Measurements from ENCODE around the gene AOC2. TPM values are rescaled to one million over a fixed set of nuclear protein-coding genes. Genes with fewer than 3 reads are reported as not detected.

The AOC2 gene
- total and polyA plus RNA-seq, 2 of the 13 experiments (the other 11 are each of a cell fraction or from before 2014, with no cell fraction given): 1.2 to 3.3 TPM

DNA sequence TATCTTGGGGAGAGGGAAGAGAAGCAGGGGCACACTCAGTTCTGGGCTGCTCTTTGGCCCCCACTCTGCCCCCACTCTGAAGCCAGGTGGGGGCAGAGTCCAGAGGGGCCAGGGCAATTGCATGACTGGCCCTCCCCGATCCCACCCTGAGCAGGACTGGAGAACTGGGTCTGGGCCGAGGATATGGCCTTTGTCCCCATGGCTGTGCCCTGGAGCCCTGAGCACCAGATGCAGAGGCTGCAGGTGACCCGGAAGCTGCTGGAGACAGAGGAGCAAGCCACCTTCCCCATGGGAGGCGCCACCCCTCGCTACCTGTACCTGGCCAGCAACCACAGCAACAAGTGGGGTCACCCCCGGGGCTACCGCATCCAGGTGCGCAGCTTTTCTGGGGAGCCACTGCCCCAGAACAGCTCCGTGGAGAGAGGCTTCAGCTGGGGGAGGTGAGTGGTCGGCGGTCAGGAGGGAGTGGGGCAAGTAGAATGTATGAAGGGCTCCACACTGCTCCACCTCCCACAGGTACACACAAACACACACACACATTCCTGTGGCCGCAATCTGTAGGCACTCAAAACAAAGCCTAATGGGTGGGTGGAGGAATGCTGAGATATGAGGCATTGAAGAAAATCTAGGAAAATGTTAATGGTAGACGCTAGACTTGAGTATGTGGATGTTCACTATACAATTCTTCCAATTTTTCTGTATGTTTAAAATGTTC lies 28.0 kb downstream of the AOC2 start (continued):
- peak; percentile 67 for TF ChIP-seq NRL (CRISPR knock-in tag; IDR thresholded peaks at IDR 0.05; ENCODE audit: borderline replicate concordance)
- no peak for TF ChIP-seq YY1 (IDR thresholded peaks at IDR 0.05; ENCODE audit: insufficient read depth, insufficient replicate concordance, low read depth, low read length)
- no peak for TF ChIP-seq HNRNPK (IDR thresholded peaks at IDR 0.05; ENCODE audit: low read depth, low read length, poor library complexity, severe bottlenecking)
- TF ChIP-seq PHF21A (CRISPR knock-in tag; IDR thresholded peaks at IDR 0.05): no peak
- peak; percentile 77 for TF ChIP-seq ZNF891 (CRISPR knock-in tag; IDR thresholded peaks at IDR 0.05)
- TF ChIP-seq ZNF138 (CRISPR knock-in tag; IDR thresholded peaks at IDR 0.05; ENCODE audit: low read depth): no peak
- TF ChIP-seq, protein P1, sequence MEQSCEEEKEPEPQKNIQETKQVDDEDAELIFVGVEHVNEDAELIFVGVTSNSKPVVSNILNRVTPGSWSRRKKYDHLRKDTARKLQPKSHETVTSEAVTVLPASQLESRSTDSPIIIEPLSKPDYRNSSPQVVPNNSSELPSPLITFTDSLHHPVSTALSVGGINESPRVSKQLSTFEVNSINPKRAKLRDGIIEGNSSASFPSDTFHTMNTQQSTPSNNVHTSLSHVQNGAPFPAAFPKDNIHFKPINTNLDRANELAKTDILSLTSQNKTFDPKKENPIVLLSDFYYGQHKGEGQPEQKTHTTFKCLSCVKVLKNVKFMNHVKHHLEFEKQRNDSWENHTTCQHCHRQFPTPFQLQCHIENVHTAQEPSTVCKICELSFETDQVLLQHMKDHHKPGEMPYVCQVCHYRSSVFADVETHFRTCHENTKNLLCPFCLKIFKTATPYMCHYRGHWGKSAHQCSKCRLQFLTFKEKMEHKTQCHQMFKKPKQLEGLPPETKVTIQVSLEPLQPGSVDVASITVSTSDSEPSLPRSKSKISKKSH (CRISPR knock-in tag; IDR thresholded peaks at IDR 0.05; ENCODE audit: borderline replicate concordance): 0 out of 2 replicates have a peak, but pooled peaks have one; percentile 74
- TF ChIP-seq NFRKB (IDR thresholded peaks at IDR 0.05): no peak
- TF ChIP-seq ZNF768 (CRISPR knock-in tag; IDR thresholded peaks at IDR 0.05): no peak; the same call in 1 of the 2 replicates
- TF ChIP-seq MATR3 (CRISPR knock-in tag; IDR thresholded peaks at IDR 0.05): no peak
- TF ChIP-seq ZNF562 (CRISPR knock-in tag; IDR thresholded peaks at IDR 0.05; ENCODE audit: borderline replicate concordance): no peak
- TF ChIP-seq MED1 (CRISPR knock-in tag; IDR thresholded peaks at IDR 0.05): no peak
- TF ChIP-seq ZNF24 (IDR thresholded peaks at IDR 0.05): no peak
- TF ChIP-seq ETV6 (CRISPR knock-in tag; conservative IDR thresholded peaks at IDR 0.05): no peak
- TF ChIP-seq CBX2 (IDR thresholded peaks at IDR 0.05; ENCODE audit: low read depth, low read length): no peak
- TF ChIP-seq CBX2 (CRISPR knock-in tag; IDR thresholded peaks at IDR 0.05; ENCODE audit: low read depth): no peak
- no peak for TF ChIP-seq DNMT3B (CRISPR knock-in tag; conservative IDR thresholded peaks at IDR 0.05)
- no peak for TF ChIP-seq REPIN1 (CRISPR knock-in tag; IDR thresholded peaks at IDR 0.05; ENCODE audit: borderline replicate concordance, low read depth)
- TF ChIP-seq ZNF724P (CRISPR knock-in tag; IDR thresholded peaks at IDR 0.05; ENCODE audit: borderline replicate concordance): no peak
- TF ChIP-seq, protein P2, sequence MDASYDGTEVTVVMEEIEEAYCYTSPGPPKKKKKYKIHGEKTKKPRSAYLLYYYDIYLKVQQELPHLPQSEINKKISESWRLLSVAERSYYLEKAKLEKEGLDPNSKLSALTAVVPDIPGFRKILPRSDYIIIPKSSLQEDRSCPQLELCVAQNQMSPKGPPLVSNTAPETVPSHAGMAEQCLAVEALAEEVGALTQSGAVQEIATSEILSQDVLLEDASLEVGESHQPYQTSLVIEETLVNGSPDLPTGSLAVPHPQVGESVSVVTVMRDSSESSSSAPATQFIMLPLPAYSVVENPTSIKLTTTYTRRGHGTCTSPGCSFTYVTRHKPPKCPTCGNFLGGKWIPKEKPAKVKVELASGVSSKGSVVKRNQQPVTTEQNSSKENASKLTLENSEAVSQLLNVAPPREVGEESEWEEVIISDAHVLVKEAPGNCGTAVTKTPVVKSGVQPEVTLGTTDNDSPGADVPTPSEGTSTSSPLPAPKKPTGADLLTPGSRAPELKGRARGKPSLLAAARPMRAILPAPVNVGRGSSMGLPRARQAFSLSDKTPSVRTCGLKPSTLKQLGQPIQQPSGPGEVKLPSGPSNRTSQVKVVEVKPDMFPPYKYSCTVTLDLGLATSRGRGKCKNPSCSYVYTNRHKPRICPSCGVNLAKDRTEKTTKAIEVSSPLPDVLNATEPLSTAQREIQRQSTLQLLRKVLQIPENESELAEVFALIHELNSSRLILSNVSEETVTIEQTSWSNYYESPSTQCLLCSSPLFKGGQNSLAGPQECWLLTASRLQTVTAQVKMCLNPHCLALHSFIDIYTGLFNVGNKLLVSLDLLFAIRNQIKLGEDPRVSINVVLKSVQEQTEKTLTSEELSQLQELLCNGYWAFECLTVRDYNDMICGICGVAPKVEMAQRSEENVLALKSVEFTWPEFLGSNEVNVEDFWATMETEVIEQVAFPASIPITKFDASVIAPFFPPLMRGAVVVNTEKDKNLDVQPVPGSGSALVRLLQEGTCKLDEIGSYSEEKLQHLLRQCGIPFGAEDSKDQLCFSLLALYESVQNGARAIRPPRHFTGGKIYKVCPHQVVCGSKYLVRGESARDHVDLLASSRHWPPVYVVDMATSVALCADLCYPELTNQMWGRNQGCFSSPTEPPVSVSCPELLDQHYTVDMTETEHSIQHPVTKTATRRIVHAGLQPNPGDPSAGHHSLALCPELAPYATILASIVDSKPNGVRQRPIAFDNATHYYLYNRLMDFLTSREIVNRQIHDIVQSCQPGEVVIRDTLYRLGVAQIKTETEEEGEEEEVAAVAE (CRISPR knock-in tag; IDR thresholded peaks at IDR 0.05; ENCODE audit: borderline replicate concordance): no peak
- TF ChIP-seq, protein P3, sequence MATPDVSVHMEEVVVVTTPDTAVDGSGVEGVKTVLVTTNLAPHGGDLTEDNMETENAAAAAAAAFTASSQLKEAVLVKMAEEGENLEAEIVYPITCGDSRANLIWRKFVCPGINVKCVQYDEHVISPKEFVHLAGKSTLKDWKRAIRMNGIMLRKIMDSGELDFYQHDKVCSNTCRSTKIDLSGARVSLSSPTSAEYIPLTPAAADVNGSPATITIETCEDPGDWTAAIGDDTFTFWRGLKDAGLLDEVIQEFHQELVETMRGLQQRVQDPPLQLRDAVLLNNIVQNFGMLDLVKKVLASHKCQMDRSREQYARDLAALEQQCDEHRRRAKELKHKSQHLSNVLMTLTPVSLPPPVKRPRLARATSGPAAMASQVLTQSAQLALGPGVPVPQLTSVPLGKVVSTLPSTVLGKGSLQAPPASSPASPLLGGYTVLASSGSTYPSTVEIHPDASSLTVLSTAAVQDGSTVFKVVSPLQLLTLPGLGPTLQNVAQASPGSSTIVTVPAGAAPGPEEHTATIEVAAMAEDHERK (CRISPR knock-in tag; IDR thresholded peaks at IDR 0.05; ENCODE audit: low read depth): no peak
- no peak for TF ChIP-seq CENPX (CRISPR knock-in tag; IDR thresholded peaks at IDR 0.05)
- TF ChIP-seq SMARCC2 (IDR thresholded peaks at IDR 0.05): no peak
- no peak for TF ChIP-seq ZNF224 (CRISPR knock-in tag; IDR thresholded peaks at IDR 0.05)

Data from HepG2 (cell line).